Measurements from ENCODE around the gene NXPE3.

- TF ChIP-seq, protein P1, sequence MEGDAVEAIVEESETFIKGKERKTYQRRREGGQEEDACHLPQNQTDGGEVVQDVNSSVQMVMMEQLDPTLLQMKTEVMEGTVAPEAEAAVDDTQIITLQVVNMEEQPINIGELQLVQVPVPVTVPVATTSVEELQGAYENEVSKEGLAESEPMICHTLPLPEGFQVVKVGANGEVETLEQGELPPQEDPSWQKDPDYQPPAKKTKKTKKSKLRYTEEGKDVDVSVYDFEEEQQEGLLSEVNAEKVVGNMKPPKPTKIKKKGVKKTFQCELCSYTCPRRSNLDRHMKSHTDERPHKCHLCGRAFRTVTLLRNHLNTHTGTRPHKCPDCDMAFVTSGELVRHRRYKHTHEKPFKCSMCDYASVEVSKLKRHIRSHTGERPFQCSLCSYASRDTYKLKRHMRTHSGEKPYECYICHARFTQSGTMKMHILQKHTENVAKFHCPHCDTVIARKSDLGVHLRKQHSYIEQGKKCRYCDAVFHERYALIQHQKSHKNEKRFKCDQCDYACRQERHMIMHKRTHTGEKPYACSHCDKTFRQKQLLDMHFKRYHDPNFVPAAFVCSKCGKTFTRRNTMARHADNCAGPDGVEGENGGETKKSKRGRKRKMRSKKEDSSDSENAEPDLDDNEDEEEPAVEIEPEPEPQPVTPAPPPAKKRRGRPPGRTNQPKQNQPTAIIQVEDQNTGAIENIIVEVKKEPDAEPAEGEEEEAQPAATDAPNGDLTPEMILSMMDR (IDR thresholded peaks at IDR 0.05; ENCODE audit: control extremely low read depth in 1 of 3, insufficient read depth in 1 of 3, low read depth in 1 of 3, low read length in 3 of 3): no peak
- no peak for TF ChIP-seq POLR2AphosphoS5 (IDR thresholded peaks at IDR 0.05; ENCODE audit: low read depth, low read length)
- no peak for TF ChIP-seq RFX5 (IDR thresholded peaks at IDR 0.05; ENCODE audit: borderline replicate concordance, low read depth, low read length)
- TF ChIP-seq EZH2 (IDR thresholded peaks at IDR 0.05; ENCODE audit: low read depth, low read length, severe bottlenecking): no peak
- TF ChIP-seq, protein P2, sequence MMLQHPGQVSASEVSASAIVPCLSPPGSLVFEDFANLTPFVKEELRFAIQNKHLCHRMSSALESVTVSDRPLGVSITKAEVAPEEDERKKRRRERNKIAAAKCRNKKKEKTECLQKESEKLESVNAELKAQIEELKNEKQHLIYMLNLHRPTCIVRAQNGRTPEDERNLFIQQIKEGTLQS (IDR thresholded peaks at IDR 0.05; ENCODE audit: insufficient read depth, low read depth, low read length): no peak
- TF ChIP-seq, protein P3, sequence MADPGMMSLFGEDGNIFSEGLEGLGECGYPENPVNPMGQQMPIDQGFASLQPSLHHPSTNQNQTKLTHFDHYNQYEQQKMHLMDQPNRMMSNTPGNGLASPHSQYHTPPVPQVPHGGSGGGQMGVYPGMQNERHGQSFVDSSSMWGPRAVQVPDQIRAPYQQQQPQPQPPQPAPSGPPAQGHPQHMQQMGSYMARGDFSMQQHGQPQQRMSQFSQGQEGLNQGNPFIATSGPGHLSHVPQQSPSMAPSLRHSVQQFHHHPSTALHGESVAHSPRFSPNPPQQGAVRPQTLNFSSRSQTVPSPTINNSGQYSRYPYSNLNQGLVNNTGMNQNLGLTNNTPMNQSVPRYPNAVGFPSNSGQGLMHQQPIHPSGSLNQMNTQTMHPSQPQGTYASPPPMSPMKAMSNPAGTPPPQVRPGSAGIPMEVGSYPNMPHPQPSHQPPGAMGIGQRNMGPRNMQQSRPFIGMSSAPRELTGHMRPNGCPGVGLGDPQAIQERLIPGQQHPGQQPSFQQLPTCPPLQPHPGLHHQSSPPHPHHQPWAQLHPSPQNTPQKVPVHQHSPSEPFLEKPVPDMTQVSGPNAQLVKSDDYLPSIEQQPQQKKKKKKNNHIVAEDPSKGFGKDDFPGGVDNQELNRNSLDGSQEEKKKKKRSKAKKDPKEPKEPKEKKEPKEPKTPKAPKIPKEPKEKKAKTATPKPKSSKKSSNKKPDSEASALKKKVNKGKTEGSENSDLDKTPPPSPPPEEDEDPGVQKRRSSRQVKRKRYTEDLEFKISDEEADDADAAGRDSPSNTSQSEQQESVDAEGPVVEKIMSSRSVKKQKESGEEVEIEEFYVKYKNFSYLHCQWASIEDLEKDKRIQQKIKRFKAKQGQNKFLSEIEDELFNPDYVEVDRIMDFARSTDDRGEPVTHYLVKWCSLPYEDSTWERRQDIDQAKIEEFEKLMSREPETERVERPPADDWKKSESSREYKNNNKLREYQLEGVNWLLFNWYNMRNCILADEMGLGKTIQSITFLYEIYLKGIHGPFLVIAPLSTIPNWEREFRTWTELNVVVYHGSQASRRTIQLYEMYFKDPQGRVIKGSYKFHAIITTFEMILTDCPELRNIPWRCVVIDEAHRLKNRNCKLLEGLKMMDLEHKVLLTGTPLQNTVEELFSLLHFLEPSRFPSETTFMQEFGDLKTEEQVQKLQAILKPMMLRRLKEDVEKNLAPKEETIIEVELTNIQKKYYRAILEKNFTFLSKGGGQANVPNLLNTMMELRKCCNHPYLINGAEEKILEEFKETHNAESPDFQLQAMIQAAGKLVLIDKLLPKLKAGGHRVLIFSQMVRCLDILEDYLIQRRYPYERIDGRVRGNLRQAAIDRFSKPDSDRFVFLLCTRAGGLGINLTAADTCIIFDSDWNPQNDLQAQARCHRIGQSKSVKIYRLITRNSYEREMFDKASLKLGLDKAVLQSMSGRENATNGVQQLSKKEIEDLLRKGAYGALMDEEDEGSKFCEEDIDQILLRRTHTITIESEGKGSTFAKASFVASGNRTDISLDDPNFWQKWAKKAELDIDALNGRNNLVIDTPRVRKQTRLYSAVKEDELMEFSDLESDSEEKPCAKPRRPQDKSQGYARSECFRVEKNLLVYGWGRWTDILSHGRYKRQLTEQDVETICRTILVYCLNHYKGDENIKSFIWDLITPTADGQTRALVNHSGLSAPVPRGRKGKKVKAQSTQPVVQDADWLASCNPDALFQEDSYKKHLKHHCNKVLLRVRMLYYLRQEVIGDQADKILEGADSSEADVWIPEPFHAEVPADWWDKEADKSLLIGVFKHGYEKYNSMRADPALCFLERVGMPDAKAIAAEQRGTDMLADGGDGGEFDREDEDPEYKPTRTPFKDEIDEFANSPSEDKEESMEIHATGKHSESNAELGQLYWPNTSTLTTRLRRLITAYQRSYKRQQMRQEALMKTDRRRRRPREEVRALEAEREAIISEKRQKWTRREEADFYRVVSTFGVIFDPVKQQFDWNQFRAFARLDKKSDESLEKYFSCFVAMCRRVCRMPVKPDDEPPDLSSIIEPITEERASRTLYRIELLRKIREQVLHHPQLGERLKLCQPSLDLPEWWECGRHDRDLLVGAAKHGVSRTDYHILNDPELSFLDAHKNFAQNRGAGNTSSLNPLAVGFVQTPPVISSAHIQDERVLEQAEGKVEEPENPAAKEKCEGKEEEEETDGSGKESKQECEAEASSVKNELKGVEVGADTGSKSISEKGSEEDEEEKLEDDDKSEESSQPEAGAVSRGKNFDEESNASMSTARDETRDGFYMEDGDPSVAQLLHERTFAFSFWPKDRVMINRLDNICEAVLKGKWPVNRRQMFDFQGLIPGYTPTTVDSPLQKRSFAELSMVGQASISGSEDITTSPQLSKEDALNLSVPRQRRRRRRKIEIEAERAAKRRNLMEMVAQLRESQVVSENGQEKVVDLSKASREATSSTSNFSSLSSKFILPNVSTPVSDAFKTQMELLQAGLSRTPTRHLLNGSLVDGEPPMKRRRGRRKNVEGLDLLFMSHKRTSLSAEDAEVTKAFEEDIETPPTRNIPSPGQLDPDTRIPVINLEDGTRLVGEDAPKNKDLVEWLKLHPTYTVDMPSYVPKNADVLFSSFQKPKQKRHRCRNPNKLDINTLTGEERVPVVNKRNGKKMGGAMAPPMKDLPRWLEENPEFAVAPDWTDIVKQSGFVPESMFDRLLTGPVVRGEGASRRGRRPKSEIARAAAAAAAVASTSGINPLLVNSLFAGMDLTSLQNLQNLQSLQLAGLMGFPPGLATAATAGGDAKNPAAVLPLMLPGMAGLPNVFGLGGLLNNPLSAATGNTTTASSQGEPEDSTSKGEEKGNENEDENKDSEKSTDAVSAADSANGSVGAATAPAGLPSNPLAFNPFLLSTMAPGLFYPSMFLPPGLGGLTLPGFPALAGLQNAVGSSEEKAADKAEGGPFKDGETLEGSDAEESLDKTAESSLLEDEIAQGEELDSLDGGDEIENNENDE (IDR thresholded peaks at IDR 0.05; ENCODE audit: insufficient replicate concordance, low read length): no peak
- TF ChIP-seq RBBP5 (IDR thresholded peaks at IDR 0.05; ENCODE audit: borderline replicate concordance, low read depth, low read length): no peak
- TF ChIP-seq NRF1 (IDR thresholded peaks at IDR 0.05; ENCODE audit: low read depth, low read length): no peak
- TF ChIP-seq, protein P4, sequence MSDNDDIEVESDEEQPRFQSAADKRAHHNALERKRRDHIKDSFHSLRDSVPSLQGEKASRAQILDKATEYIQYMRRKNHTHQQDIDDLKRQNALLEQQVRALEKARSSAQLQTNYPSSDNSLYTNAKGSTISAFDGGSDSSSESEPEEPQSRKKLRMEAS (IDR thresholded peaks at IDR 0.05): no peak
- no peak for TF ChIP-seq KDM1A (IDR thresholded peaks at IDR 0.05; ENCODE audit: borderline replicate concordance, low read length)
- TF ChIP-seq CHD2 (IDR thresholded peaks at IDR 0.05; ENCODE audit: low read length): no peak
- no peak for TF ChIP-seq ZNF274 (IDR thresholded peaks at IDR 0.05; ENCODE audit: borderline replicate concordance, extremely low read depth, low read length)
- TF ChIP-seq CHD1 (IDR thresholded peaks at IDR 0.05; ENCODE audit: low read depth, low read length): no peak
- TF ChIP-seq YY1 (IDR thresholded peaks at IDR 0.05; ENCODE audit: low read depth, low read length): no peak
Observed at GRCh38 chr3:101744811-101745210, 34.2 kb upstream of the NXPE3 start.
